Fibroblast of mammary gland (primary cell): Measurements from ENCODE around the gene NF1.

ENCODE experiments used
- DNase-seq: peaks from one replicate; pipeline ENCODE4 v3.0.0-alpha.2; 2010; ENCODE audit warnings: low read depth
- H3K4me3 ChIP-seq: 2 replicates; pipeline ENCODE4 v1.5.1; 2011; ENCODE audit warnings: low read depth, mild to moderate bottlenecking, low read length, moderate library complexity; ENCODE audit not compliant: control insufficient read depth
- CTCF ChIP-seq: conservative IDR thresholded peaks from 2 replicates; pipeline ENCODE4 v1.5.1; 2011; ENCODE audit warnings: low read depth, low read length, inconsistent platforms; ENCODE audit not compliant: control insufficient read depth, insufficient read depth

NF1 gene

GRCh38 chr17:31297090-31297489, 202.3 kb downstream of the NF1 start, which contains the start of gene OMG:
Gene OMG (minus strand): TSS chr17:31297239. CDS start chr17:31296331, 908 bp downstream.
- DNase-seq, result no peak
- no peak for TF ChIP-seq CTCF
- no peak within 1 kb of the TSS for H3K4me3 ChIP-seq

- no peak for DNase-seq
- no peak for TF ChIP-seq CTCF
- no peak overlapping the region for H3K4me3 ChIP-seq
Measured at GRCh38 chr17:31299624-31300023, 204.8 kb downstream of the NF1 start.

GRCh38 chr17:31307640-31308039, 212.9 kb downstream of the NF1 start:
- DNase-seq, result no peak
- TF ChIP-seq CTCF, result no peak
- H3K4me3 ChIP-seq, result no peak overlapping the region

GRCh38 chr17:31308372-31309334, 213.9 kb downstream of the NF1 start:
- TF ChIP-seq CTCF, result no peak
- H3K4me3 ChIP-seq, result no peak overlapping the region

GRCh38 chr17:31309556-31309955, 214.8 kb downstream of the NF1 start:
- no peak overlapping the region for H3K4me3 ChIP-seq
- no peak for DNase-seq
- no peak for TF ChIP-seq CTCF

More at GRCh38 chr17:31308372-31309334, 213.9 kb downstream of the NF1 start:
- DNase-seq, result no peak

- no peak overlapping the region for H3K4me3 ChIP-seq
- no peak for DNase-seq
- TF ChIP-seq CTCF, result no peak
Measured at GRCh38 chr17:31310260-31310659, 215.5 kb downstream of the NF1 start.
